ENCODE results near the gene PAX8.

GRCh38 chr2:113328043-113328442, 49.3 kb upstream of the PAX8 start:
- TF ChIP-seq CTCF (IDR thresholded peaks at IDR 0.05), result no peak
- TF ChIP-seq ZFX (IDR thresholded peaks at IDR 0.05; ENCODE audit: borderline replicate concordance), result no peak

All from 22Rv1 (cell line).